ENCODE measurements around the gene CD248. TPM values are rescaled to one million over a fixed set of nuclear protein-coding genes. Genes with fewer than 3 reads are reported as not detected.
"Not testable (repeated sequence)": the region's sequence is repeated elsewhere in the genome, so short reads cannot be mapped to it uniquely, and the experiment has no call there.

CD248 gene
- total RNA-seq, 1 donor, result 107 TPM

- no peak overlapping the region for H3K4me2 ChIP-seq (ENCODE audit: insufficient read depth, low read length)
- peak; percentile 89 for DNase-seq (ENCODE audit: insufficient read length, low spot score, missing footprints)
- H2AFZ ChIP-seq (ENCODE audit: low read length), result no peak overlapping the region
- no peak overlapping the region for H3K27ac ChIP-seq (ENCODE audit: low read depth, low read length)
- no peaks in the 10 kb centered on the region for H3K36me3 ChIP-seq (ENCODE audit: insufficient read depth, low read length)
- H3K4me3 ChIP-seq (ENCODE audit: insufficient read depth, low read length), result no peak overlapping the region
- no peaks in the 10 kb centered on the region for H3K27me3 ChIP-seq (ENCODE audit: insufficient read depth, low read length)
- TF ChIP-seq CTCF (IDR thresholded peaks at IDR 0.05; ENCODE audit: extremely low read depth, low read depth, low read length), result no peak
- no peaks in the 10 kb centered on the region for H4K20me1 ChIP-seq (ENCODE audit: insufficient read depth, low read length)
- H3K9me3 ChIP-seq (ENCODE audit: low read depth, low read length), result no peaks in the 10 kb centered on the region
- no peaks in the 10 kb centered on the region for H3K79me2 ChIP-seq (ENCODE audit: insufficient read depth, low read length)
- no peaks in the 10 kb centered on the region for H3K4me1 ChIP-seq (ENCODE audit: insufficient read depth, low read length)
Measured at GRCh38 chr11:66359662-66360087, 42.8 kb upstream of the CD248 start.

- not testable (repeated sequence) for H3K9me3 ChIP-seq (ENCODE audit: low read depth, low read length); DNase-seq (ENCODE audit: insufficient read length, low spot score, missing footprints); H2AFZ ChIP-seq (ENCODE audit: low read length); H3K4me1 ChIP-seq (ENCODE audit: insufficient read depth, low read length); H3K4me2 ChIP-seq (ENCODE audit: insufficient read depth, low read length); H3K79me2 ChIP-seq (ENCODE audit: insufficient read depth, low read length); H4K20me1 ChIP-seq (ENCODE audit: insufficient read depth, low read length); H3K4me3 ChIP-seq (ENCODE audit: insufficient read depth, low read length); H3K27me3 ChIP-seq (ENCODE audit: insufficient read depth, low read length); H3K27ac ChIP-seq (ENCODE audit: low read depth, low read length); H3K36me3 ChIP-seq (ENCODE audit: insufficient read depth, low read length)
Measured at GRCh38 chr11:66350560-66351235, 33.9 kb upstream of the CD248 start.

GRCh38 chr11:66349084-66349386 is 32.2 kb upstream of the CD248 start:
- Histone ChIP-seq H3K4me3 (ENCODE audit: insufficient read depth, low read length) (no peak overlapping the region), H3K27ac (ENCODE audit: low read depth, low read length) (no peak overlapping the region), H3K4me2 (ENCODE audit: insufficient read depth, low read length) (no peak overlapping the region), H3K79me2 (ENCODE audit: insufficient read depth, low read length) (peaks cover 15% of the 10 kb centered on the region), H2AFZ (ENCODE audit: low read length) (no peak overlapping the region), H3K9me3 (ENCODE audit: low read depth, low read length) (no peaks in the 10 kb centered on the region), H4K20me1 (ENCODE audit: insufficient read depth, low read length) (no peaks in the 10 kb centered on the region), H3K4me1 (ENCODE audit: insufficient read depth, low read length) (peaks cover 23% of the 10 kb centered on the region), H3K27me3 (ENCODE audit: insufficient read depth, low read length) (no peaks in the 10 kb centered on the region), H3K36me3 (ENCODE audit: insufficient read depth, low read length) (no peaks in the 10 kb centered on the region)
- TF ChIP-seq CTCF (IDR thresholded peaks at IDR 0.05; ENCODE audit: extremely low read depth, low read depth, low read length), result no peak
- no peak for DNase-seq (ENCODE audit: insufficient read length, low spot score, missing footprints)

GRCh38 chr11:66347425-66348276 is 30.8 kb upstream of the CD248 start, which contains the start of gene B4GAT1:
TSS of gene B4GAT1 (minus strand) at chr11:66347629. CDS start at chr11:66347545, 84 bp downstream.
- Histone ChIP-seq H3K27ac (ENCODE audit: low read depth, low read length) (peak within 1 kb of the TSS; percentile 61), H2AFZ (ENCODE audit: low read length) (peak within 1 kb of the TSS; percentile 95), H3K9me3 (ENCODE audit: low read depth, low read length) (no peaks in the 10 kb centered on the region)

More at GRCh38 chr11:66347425-66348276, 30.8 kb upstream of the CD248 start, which contains the start of gene B4GAT1:
- Histone ChIP-seq H3K4me2 (ENCODE audit: insufficient read depth, low read length) (peak within 1 kb of the TSS; percentile 90), H4K20me1 (ENCODE audit: insufficient read depth, low read length) (peaks cover 5% of the 10 kb centered on the region), H3K4me1 (ENCODE audit: insufficient read depth, low read length) (peaks cover 30% of the 10 kb centered on the region), H3K27me3 (ENCODE audit: insufficient read depth, low read length) (no peaks in the 10 kb centered on the region), H3K79me2 (ENCODE audit: insufficient read depth, low read length) (peaks cover 29% of the 10 kb centered on the region), H3K36me3 (ENCODE audit: insufficient read depth, low read length) (peaks cover 3% of the 10 kb centered on the region), H3K4me3 (ENCODE audit: insufficient read depth, low read length) (peak within 1 kb of the TSS; percentile 90)
- peak; percentile 95 for DNase-seq (ENCODE audit: insufficient read length, low spot score, missing footprints)
- no peak for TF ChIP-seq CTCF (IDR thresholded peaks at IDR 0.05; ENCODE audit: extremely low read depth, low read depth, low read length)
